ENCODE measurements around the gene SPC24.
A peak's percentile ranks its signal among the peaks of the same experiment; 100 is the strongest.
"Not testable (repeated sequence)": the region's sequence is repeated elsewhere in the genome, so short reads cannot be mapped to it uniquely, and the experiment has no call there.

The SPC24 gene

GRCh38 chr19:11164296-11164695 lies 8.7 kb upstream of the SPC24 start:
- no peak for DNase-seq

GRCh38 chr19:11160440-11160768 lies 4.8 kb upstream of the SPC24 start:
- not testable (repeated sequence) for DNase-seq

DNA sequence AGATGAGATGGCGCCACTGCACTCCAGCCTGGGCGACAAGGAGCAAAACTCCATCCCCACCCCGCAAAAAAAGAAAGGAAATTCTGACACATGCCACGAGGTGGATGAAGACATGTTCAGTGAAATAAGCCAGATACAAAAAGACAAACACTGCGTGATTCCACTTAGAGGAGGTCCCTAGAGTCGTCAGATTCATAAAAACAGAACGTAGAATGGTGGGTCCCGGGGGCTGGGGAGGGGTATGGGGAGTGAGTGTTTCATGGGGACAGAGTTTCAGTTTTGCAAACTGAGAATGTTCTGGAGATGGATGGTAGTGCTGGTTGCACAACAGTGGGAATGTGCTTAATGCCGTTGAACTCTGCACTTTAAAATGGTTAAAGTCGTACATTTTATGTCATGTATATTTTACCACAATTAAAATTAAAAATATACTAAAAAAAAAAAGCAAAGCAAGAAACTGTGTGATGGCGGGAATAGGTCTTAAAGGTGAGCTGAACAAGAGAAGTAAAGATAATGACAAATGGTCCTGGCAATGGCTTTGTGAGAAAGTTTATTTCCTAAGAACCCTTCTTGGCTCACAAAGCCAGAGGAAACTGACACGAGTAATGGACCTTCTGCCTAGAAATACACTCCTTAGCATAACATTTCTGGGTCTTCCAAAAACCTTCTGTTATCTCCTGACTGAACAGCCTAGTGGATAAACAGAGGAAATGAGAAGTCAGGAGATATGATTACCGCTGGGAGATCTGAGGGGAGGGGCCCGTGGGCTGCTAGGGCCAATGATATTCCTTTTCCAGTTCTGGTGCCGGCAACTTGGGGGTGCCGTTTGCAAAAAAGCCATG lies 4.2 kb upstream of the SPC24 start:
- no peak for DNase-seq

GRCh38 chr19:11154683-11155047 lies 917 bp downstream of the SPC24 start:
- DNase-seq = no peak

GRCh38 chr19:11152318-11153062 lies 3.1 kb downstream of the SPC24 start:
- DNase-seq = no peak

GRCh38 chr19:11151181-11151580 lies 4.4 kb downstream of the SPC24 start:
- no peak for DNase-seq

DNA sequence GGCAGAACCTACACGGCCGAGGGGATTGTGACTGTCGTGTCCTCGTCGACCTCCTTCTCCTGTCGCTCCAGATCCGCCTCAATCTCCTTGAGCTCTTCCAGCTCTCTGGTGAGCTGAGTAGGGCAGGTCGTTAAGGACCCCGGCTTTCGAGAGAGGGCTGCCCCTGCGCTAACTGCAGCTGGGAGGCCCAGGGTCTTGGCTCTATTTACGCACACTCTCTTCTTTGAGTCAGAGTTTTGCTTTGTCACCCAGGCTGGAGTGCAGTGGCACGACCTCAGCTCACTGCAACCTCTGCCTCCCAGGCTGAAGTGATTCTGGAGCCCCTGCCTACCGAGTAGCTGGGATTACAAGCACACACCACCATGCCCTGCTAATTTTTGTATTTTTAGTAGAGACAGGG lies 7.6 kb downstream of the SPC24 start:
- no peak for DNase-seq

DNA sequence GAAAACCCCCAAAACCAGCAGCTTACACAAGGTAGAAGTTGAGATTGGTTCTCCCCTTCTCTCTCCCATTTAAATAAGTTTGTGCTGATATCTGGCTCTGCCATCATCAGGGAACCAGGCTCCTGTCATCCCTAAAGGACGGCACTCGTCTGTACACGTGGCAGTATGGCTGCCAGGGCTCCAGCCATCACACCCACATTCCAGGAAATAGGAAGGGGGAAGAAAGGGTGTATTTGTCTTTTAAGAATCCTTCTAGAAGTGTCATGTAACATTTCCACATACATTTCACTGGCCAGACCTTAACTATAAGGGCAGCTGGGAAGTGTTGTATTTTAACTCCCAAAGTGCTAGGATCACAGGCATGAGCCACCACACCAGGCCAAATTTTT lies 10.1 kb downstream of the SPC24 start:
- DNase-seq = no peak

DNA sequence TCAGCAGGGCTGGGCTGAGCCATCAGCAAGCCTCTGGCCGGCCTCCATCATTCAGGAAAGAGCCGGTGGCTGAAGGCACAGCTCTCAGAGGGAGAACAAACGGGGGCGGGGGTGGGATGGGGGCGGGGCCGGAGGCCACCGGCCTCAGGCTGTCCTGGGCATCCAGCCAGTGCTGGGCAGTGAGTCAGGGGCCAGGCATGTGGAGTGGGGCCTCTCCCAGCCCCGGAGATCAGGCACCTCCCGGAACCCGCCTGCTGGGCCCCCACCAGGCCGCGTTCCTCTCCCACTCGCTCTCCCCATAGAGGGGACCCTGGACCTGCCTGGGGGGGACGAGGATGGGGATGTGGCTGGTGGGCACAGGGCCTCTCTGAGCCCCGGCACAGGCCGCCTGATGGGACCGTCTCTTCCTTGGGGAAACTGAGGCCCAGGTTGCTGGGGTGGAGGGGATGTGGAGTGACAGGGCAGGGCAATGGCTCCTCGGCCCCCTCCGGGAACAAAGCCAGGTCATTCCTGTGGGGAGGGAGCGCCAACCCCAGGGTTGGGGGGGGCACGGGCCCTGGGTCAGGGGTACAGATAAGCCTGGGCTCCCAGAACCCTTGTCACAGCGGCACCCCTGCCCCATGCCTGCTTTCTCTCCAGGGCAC lies 12.9 kb downstream of the SPC24 start:
- peak; percentile 26 for DNase-seq

DNA sequence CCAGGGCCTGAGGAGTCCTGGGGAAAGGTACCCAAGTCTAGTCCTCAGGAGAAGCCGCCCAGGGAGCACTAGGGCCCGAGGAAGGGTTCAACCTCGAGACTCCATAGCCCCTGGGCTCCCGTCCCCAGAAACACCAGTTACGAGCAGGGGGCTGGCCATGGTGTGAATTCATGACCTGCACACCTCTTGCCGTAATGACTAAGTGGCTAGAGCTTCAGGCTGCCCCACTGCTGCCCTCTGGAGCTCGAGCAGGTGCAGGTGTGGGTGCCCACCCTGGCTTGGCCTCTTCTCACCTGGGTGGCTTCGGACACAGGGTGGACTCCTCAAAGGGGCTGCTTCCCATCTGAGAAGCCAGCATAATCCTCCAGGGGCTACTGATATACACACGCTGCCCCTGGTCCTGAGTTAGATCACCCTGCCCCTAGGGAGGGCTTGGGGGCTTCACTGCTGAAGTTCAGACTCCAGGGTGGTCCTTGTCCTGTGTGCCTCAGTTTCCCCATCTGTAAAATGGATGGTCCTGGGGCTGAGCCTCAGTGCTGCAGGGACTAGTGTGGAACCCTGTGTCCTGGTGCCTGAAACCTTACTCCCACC lies 13.6 kb downstream of the SPC24 start:
- no peak for DNase-seq

DNA sequence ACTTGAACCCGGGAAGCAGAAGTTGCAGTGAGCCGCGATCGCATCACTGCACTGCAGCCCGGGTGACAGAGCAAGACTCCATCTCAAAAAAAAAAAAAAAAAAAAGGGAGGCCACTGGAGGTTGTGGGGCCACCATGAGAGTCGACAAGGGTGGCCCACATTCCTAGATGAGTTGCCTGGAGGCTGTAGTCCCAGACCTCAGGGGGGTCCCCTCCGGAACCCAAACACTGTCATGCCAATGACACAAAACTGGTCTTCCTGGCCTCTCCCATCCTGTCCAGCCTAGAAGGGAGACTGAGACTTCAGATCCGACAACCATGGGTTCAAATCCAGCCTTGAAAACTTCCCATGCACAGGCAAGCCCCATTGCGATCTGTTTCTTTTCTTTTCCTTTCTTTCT lies 14.7 kb downstream of the SPC24 start:
- DNase-seq = no peak

- DNase-seq = not testable (repeated sequence)
Measured at GRCh38 chr19:11140023-11140538, 15.5 kb downstream of the SPC24 start.

DNA sequence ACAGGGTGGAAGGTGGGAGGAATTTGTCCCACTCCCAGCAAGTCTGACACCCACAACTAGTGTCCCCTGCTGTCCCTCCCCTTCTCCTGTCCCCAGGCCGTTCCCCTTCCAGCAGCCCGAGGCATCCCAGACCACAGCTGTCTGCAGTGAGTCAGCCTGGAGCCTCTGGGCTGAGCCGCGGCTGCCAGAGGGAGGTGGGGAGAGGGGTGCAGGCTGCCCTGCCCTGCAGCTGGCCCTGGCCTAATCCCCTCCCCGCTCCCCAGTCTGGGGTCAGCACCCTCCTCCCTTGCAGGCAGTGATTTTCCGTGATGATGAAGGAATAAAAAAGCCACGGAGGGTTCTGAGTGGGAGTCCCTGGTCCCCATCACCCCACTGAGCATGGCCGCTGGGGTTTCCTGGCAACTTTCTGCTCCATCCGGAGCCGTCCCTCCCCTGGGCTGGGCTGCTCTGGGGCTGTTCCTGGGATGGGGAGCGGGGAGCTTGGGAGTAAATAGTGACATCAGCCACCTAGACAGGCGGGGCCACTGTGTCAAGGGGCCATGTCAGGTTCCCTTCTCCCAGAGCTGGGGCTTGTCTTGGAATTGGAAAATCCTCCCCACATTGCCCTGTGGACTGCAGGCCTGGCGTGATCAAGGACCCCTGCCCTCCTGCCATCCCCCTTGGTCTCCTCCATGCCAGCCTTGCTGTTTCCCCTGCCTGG lies 16.8 kb downstream of the SPC24 start:
- peak; percentile 43 for DNase-seq

DNA sequence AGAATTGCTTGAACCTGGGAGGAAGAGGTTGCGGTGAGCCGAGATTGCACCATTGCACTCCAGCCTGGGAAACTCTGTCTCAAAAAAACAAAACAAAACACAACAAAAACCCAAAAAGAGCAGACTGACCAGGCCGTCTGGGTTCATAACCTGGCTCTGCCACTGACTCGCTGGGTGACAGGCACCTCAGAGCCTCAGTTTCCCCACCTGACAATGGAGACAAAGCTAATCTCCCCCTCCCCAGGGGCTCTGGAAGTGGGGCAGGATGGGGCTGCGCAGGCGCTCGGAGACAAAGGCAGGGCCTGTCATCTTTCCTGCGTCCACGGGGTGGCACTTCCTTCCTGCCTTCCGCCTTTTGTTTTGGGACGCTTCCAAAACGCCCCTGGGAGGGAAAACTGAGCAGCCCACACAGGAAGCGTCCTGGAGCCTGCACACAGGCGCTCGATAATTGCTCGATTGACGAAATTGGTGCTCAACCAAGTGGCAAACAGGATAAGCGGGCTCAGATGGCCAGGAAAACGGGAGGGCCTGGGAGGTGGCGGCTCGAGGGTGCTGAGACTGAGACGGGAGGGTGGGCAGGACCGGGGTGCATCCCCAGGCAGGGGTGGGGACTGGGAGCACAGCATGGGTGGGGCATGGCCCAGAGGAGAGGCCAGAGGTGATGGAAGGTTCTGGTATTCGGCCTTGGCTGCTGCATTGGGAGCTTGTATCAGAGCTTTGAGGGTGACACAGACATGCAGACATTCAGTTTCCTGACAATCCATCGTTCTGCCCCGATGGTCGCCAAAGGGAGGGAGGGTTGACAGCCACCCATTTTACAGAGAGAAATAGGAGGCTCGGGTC lies 17.8 kb downstream of the SPC24 start:
- DNase-seq = peak; percentile 81

DNA sequence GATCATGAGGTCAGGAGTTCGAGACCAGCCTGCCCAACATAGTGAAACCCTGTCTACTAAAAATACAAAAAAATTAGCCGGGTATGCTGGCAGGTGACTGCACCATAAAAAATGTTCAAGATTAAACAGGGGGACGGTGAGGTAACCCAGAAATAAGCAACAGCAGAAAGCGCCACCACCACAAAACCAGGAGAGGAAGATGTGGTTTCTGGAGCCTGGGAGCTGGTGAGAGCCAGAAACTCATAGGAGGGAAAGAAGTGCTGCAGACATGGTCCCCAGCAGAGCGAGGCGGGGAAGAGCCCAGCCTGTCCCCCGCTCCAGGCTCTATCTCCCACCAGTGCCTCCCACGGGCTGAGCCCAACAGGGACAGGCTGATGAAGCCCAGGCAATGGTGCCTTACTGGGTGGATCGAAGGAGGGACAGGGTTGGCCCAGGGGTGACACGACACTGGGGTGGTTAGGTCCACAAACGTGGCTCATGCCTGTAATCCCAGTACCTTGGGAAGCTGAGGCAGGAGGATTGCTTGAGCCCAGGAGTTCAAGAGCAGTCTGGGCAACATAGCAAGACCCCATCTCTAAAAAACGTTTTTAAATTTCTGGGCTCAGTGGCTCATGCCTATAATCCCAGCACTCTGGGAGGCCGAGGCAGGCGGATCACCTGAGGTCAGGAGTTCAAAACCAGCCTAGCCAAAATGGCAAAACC lies 19.0 kb downstream of the SPC24 start:
- DNase-seq = no peak

DNA sequence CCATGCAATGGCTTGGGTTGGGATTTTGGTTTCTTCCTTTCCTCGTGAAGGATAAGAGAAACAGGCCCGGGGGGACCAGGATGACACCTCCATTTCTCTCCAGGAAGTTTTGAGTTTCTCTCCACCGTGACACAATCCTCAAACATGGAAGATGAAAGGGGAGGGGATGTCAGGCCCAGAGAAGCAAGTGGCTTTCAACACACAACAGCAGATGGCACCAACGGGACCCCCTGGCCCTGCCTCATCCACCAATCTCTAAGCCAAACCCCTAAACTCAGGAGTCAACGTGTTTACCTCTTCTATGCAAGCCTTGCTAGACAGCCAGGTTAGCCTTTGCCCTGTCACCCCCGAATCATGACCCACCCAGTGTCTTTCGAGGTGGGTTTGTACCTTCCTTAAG lies 24.1 kb downstream of the SPC24 start:
- DNase-seq = no peak

DNA sequence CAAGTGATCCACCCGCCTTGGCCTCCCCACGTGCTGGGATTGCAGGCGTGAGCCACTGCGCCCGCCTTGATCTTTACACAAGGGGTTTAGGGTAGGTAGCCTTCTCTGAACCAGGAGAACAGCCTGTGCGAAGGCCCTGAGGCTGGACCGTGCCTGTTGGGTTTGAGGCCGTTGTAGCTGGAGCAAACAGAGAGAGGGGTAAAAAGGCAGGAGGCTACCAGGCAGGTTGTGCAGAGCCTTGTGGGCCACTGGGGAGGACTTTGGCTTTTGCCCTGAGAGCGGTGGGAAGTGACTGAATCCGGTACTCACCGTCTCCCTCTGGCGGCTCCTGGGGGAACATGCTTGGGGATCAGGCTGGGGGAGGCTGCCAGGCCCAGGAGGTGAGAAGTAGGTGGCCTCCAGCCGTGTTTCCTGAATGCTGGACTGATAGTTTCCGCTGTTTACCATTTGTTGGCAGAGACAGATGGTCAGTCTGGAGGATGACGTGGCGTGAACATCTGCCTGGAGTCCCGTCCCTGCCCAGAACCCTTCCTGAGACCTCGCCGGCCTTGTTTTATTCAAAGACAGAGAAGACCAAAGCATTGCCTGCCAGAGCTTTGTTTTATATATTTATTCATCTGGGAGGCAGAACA lies 24.6 kb downstream of the SPC24 start:
- DNase-seq = peak; percentile 70

DNA sequence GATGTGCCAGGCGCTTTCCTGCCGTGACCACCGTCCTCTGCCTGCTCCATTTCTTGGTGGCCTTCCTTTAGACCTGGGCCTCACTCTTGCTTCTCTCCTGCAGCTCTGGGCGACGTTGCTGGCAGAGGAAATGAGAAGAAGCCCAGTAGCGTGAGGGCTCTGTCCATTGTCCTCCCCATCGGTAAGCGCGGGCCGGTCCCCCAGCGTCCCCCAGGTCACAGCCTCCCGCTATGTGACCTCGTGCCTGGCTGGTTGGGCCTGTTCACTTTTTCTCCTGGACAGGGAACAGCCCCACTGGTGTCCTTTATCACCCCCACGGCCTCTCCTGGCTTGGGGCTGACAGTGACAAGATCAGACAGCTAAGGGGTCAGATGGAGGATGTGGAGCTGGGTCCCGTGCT lies 27.7 kb downstream of the SPC24 start:
- no peak for DNase-seq

DNA sequence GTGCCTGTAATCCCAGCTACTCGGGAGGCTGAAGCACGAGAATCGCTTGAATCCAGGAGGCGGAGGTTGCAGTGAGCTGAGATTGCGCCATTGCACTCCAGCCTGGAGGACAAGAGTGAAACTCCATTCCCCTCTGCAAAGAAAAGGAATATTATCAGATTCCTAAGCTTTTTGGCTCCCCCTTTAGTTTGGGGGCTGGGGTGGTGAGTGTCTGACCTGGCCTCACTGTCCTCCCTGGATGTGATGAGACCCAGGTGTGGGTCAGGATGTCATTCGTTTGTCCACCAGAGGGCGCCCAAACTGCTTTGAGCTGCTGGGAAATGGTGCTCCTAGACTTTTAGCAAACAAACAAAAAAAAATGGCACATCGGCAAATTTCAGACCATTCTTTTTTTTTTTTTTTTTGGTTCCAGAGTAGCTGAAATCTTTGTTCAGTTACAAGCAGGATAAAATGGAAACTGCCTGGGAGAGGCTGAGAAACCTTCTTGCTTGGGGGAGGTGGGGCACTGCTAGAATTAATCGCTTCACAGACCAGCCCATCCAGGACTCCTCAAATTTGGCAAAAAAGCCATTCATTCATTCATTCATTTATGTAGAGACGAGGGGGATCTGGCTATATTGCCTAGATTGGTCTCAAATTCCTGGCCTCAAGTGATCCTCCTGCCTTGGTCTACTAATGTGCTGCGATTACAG lies 29.4 kb downstream of the SPC24 start:
- peak; percentile 85 for DNase-seq

- DNase-seq = not testable (repeated sequence)
Measured at GRCh38 chr19:11124157-11124556, 31.4 kb downstream of the SPC24 start.

Data from RPMI8226 (cell line).